Measurements from ENCODE around the gene TXLNB. TPM values are rescaled to one million over a fixed set of nuclear protein-coding genes. Genes with fewer than 3 reads are reported as not detected.
A peak's percentile ranks its signal among the peaks of the same experiment; 100 is the strongest.

The TXLNB gene
- total RNA-seq, 1 experiment from 2014 or later = 0.07 TPM

DNA sequence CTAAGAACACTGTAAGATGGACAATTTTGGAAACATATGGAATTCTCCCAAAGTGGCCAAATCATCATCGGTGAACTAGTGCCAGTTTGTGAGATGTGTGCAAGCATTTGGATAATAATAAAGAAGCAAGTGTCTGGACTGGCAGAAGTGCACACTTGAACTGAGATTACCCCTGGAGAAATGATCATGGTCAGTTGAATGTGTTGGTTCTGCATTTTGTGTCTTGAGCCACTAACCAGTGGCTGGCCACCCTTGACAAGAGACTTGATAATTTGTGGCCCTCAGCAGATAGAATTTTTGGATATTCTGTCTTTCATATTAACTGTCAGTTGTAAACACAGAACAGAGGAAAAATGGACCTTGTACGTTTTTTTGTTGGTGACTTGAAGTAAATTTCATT, 45.2 kb upstream of the TXLNB start:
- CTCF ChIA-PET = interaction anchor here (0.5 kb wide), 1 partner anchor 612 kb away, joined by 3 read pairs; no protein-coding TSS in a partner anchor

DNA sequence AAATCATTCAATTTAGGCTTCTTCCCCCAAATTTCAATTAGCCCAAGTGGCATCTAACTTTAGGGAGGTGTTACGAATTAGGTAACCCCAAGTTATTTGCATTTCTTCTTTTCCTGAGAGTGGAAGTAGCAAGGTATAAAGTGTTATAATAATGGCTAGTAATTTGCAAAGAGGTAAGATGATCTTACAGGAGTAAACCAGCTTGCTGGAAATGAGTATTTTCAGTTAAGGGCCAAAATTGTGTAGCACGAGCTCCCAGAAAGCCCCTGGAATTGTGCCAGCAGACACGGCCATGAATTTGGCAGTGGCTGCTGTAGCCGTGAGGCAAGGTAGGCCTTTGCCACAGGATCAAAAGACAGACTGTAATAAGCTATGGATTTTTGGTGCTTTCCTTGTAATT, 44.7 kb upstream of the TXLNB start:
- CTCF ChIA-PET = interaction anchor here (0.5 kb wide), 1 partner anchor 119 kb away, joined by 3 read pairs; no protein-coding TSS in a partner anchor
- H3K27ac Mint-ChIP-seq (ENCODE audit: unreplicated experiment) = no peak overlapping the region
- peak; percentile 11 for DNase-seq

More for the DNA sequence above, 45.2 kb upstream of the TXLNB start:
- intact Hi-C loops (cut with micrococcal nuclease; ENCODE audit: unreplicated experiment) = no loop called here
- no peak for DNase-seq
- BruUV-seq (replicated peaks) = no TSS peak
- TF ChIP-seq, protein P1, sequence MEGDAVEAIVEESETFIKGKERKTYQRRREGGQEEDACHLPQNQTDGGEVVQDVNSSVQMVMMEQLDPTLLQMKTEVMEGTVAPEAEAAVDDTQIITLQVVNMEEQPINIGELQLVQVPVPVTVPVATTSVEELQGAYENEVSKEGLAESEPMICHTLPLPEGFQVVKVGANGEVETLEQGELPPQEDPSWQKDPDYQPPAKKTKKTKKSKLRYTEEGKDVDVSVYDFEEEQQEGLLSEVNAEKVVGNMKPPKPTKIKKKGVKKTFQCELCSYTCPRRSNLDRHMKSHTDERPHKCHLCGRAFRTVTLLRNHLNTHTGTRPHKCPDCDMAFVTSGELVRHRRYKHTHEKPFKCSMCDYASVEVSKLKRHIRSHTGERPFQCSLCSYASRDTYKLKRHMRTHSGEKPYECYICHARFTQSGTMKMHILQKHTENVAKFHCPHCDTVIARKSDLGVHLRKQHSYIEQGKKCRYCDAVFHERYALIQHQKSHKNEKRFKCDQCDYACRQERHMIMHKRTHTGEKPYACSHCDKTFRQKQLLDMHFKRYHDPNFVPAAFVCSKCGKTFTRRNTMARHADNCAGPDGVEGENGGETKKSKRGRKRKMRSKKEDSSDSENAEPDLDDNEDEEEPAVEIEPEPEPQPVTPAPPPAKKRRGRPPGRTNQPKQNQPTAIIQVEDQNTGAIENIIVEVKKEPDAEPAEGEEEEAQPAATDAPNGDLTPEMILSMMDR (IDR thresholded peaks at IDR 0.05; ENCODE audit: unreplicated experiment) = no peak
- H3K36me3 Mint-ChIP-seq (ENCODE audit: insufficient read depth, unreplicated experiment) = no peaks in the 10 kb centered on the region
- no peaks in the 10 kb centered on the region for H3K27me3 Mint-ChIP-seq (ENCODE audit: unreplicated experiment)
- no peaks in the 10 kb centered on the region for H3K9me3 Mint-ChIP-seq (ENCODE audit: low read depth, unreplicated experiment)
- no peak overlapping the region for H3K27ac Mint-ChIP-seq (ENCODE audit: unreplicated experiment)
- H3K4me1 Mint-ChIP-seq (ENCODE audit: low read depth, unreplicated experiment) = no peaks in the 10 kb centered on the region
- no peak overlapping the region for H3K4me3 Mint-ChIP-seq (ENCODE audit: low read depth, unreplicated experiment)

DNA sequence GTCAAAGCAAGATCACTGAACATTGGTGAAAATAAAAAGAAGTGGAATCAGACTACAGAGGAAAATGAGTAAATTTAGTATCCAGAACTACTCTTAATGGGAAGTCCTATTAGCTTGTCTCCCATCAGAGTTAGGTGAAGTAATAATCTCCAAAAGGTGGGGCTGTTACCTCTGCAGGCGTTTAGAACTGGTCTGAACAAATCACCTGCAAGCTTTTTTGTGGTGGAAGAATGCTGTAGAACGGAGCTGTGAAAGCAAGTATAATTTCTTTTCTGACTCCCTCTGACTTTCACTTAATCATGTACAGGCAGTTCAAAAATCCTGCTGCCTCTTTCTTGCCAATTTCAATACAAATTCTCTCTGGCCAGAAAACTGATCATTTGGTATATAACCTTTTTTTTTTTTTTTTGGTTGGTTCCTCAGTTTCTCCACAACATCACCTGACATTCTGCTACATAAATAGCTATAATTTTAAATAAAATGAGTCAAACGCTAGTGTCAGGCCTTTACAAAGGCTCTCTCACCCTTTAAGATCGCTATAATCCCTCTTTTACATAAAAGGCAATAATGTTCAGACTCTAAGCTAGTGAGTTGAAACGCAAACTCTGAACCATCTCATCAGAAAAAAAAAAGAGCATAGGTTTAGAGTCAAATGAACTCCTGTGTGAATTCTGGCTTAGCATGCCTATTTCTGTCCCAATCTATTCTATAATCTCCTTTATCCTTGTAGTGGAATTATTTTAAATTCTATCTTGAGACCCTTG, 43.8 kb upstream of the TXLNB start:
- no peaks in the 10 kb centered on the region for H3K4me1 Mint-ChIP-seq (ENCODE audit: low read depth, unreplicated experiment)
- TF ChIP-seq, protein P1 (IDR thresholded peaks at IDR 0.05; ENCODE audit: unreplicated experiment) = no peak
- H3K4me3 Mint-ChIP-seq (ENCODE audit: low read depth, unreplicated experiment) = no peak overlapping the region
- no peaks in the 10 kb centered on the region for H3K27me3 Mint-ChIP-seq (ENCODE audit: unreplicated experiment)
- no peak for DNase-seq
- H3K36me3 Mint-ChIP-seq (ENCODE audit: insufficient read depth, unreplicated experiment) = no peaks in the 10 kb centered on the region
- CTCF ChIA-PET = no interaction called here
- intact Hi-C loops (cut with micrococcal nuclease; ENCODE audit: unreplicated experiment) = no loop called here
- no TSS peak for BruUV-seq (replicated peaks)
- H3K9me3 Mint-ChIP-seq (ENCODE audit: low read depth, unreplicated experiment) = no peaks in the 10 kb centered on the region
- H3K27ac Mint-ChIP-seq (ENCODE audit: unreplicated experiment) = no peak overlapping the region

More for the DNA sequence above, 44.7 kb upstream of the TXLNB start:
- Mint-ChIP-seq H3K4me3 (ENCODE audit: low read depth, unreplicated experiment) (no peak overlapping the region), H3K36me3 (ENCODE audit: insufficient read depth, unreplicated experiment) (no peaks in the 10 kb centered on the region), H3K4me1 (ENCODE audit: low read depth, unreplicated experiment) (no peaks in the 10 kb centered on the region), H3K9me3 (ENCODE audit: low read depth, unreplicated experiment) (no peaks in the 10 kb centered on the region), H3K27me3 (ENCODE audit: unreplicated experiment) (no peaks in the 10 kb centered on the region)
- no TSS peak for BruUV-seq (replicated peaks)
- TF ChIP-seq, protein P1 (IDR thresholded peaks at IDR 0.05; ENCODE audit: unreplicated experiment) = no peak
- intact Hi-C loops (cut with micrococcal nuclease; ENCODE audit: unreplicated experiment) = no loop called here

DNA sequence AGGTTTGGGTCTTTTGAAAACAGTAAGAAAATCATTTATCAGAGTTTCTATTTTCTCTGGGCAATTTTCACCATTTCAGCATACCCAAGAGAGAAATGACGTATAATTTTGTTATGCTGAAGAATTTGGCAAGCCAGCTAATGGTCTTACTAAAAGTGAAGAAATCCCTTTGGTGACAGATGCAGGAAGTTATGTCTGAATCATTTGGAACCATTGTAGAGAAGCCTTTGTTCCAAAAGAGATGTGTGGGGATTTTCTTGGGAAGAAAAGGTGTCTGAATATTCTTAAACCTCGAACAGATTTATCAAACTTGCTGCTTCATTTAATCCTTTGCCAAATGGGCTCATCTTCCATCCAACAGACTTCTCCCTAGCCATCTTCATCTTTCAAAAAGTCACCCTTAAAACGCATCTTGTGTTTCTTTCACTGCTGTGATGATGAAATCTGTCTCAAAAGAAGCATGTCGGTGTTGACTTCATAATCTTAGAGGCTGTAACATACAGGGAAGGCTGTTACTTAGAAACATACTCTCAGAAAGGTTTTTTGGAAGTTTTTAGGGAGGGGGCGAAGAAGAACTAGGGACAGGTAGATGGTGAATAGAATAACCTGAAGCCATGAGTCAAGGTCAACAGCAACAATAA, 43.1 kb upstream of the TXLNB start:
- H3K27ac Mint-ChIP-seq (ENCODE audit: unreplicated experiment) = no peak overlapping the region
- no TSS peak for BruUV-seq (replicated peaks)
- H3K4me1 Mint-ChIP-seq (ENCODE audit: low read depth, unreplicated experiment) = no peaks in the 10 kb centered on the region

More for the DNA sequence above, 43.1 kb upstream of the TXLNB start:
- H3K9me3 Mint-ChIP-seq (ENCODE audit: low read depth, unreplicated experiment) = no peaks in the 10 kb centered on the region
- no peaks in the 10 kb centered on the region for H3K27me3 Mint-ChIP-seq (ENCODE audit: unreplicated experiment)
- CTCF ChIA-PET = no interaction called here
- no peak for DNase-seq
- TF ChIP-seq, protein P1 (IDR thresholded peaks at IDR 0.05; ENCODE audit: unreplicated experiment) = no peak
- no peak overlapping the region for H3K4me3 Mint-ChIP-seq (ENCODE audit: low read depth, unreplicated experiment)
- intact Hi-C loops (cut with micrococcal nuclease; ENCODE audit: unreplicated experiment) = no loop called here
- no peaks in the 10 kb centered on the region for H3K36me3 Mint-ChIP-seq (ENCODE audit: insufficient read depth, unreplicated experiment)
